Tibial nerve (tissue), 4 donors: Measurements from ENCODE around the gene BTBD9. TPM values are rescaled to one million over a fixed set of nuclear protein-coding genes. Genes with fewer than 3 reads are reported as not detected.

ENCODE experiments used
- DNase-seq, 2 donors: peaks; one replicate each; pipeline ENCODE4 v3.0.0-alpha.2; 2019; ENCODE audit warnings: low spot score in 2 of 2
- H3K27ac ChIP-seq, 4 donors: fragments of 200-600 bp; sonication (generic) in 3 of 4; one replicate each; pipeline ENCODE4 v1.5.1; 2017 to 2019; ENCODE audit warnings: mild to moderate bottlenecking in 1 of 4
- H3K27me3 ChIP-seq, 2 donors: fragments of 200-600 bp; sonication (generic) in 1 of 2; one replicate each; pipeline versions ENCODE4 v1.5.1 to v1.6.0; 2017 to 2019
- H3K36me3 ChIP-seq, 3 donors: fragments of 200-600 bp; sonication (generic); one replicate each; pipeline ENCODE4 v1.5.1; 2018 to 2019
- H3K4me1 ChIP-seq, 4 donors: fragments of 200-600 bp; sonication (generic) in 3 of 4; one replicate each; pipeline ENCODE4 v1.5.1; 2017 to 2019
- H3K4me3 ChIP-seq, 4 donors: fragments of 200-600 bp; sonication (generic) in 3 of 4; one replicate each; pipeline ENCODE4 v1.5.1; 2017 to 2019; ENCODE audit warnings: mild to moderate bottlenecking in 1 of 4, moderate library complexity in 1 of 4
- H3K9me3 ChIP-seq, 4 donors: fragments of 200-600 bp; sonication (generic) in 3 of 4; one replicate each; pipeline ENCODE4 v1.5.1; 2017 to 2019
- CTCF ChIP-seq, 5 experiments: fragments of 200-600 bp in 3 of 5; fragments of 450-650 bp in 2 of 5; sonication (generic) in 3 of 5; IDR thresholded peaks; one replicate each; pipeline ENCODE4 v1.5.1; 2016 to 2019; ENCODE audit warnings: antibody characterized with exemption in 5 of 5, mild to moderate bottlenecking in 3 of 5, moderate library complexity in 2 of 5
- EP300 ChIP-seq, 2 donors: sonication (generic); formaldehyde crosslinking; IDR thresholded peaks; one replicate each; pipeline ENCODE4 v1.6.1; 2017; ENCODE audit warnings: antibody characterized with exemption in 2 of 2, mild to moderate bottlenecking in 1 of 2
- POLR2A ChIP-seq, 2 donors: fragments of 450-650 bp; IDR thresholded peaks; one replicate each; pipeline ENCODE4 v1.6.1; 2017; ENCODE audit warnings: antibody characterized with exemption in 2 of 2, mild to moderate bottlenecking in 2 of 2, moderate library complexity in 2 of 2
- WGBS, 2 donors: methylation state at CpG; one replicate each; pipeline ENCODE4 v1.1.5; 2018; 5-methylcytosine and 5-hydroxymethylcytosine counted together
- total RNA-seq, 4 donors: library from RNA; depleted of rRNA; stranded (reverse); fragments of >200 nt; gene quantifications; one replicate each; pipeline ENCODE4 v1.1.0, GENCODE V29; 2016

The BTBD9 gene
- total RNA-seq, 4 donors from 2014 or later = 7.5 to 23.9 (median 10.7) TPM

DNA sequence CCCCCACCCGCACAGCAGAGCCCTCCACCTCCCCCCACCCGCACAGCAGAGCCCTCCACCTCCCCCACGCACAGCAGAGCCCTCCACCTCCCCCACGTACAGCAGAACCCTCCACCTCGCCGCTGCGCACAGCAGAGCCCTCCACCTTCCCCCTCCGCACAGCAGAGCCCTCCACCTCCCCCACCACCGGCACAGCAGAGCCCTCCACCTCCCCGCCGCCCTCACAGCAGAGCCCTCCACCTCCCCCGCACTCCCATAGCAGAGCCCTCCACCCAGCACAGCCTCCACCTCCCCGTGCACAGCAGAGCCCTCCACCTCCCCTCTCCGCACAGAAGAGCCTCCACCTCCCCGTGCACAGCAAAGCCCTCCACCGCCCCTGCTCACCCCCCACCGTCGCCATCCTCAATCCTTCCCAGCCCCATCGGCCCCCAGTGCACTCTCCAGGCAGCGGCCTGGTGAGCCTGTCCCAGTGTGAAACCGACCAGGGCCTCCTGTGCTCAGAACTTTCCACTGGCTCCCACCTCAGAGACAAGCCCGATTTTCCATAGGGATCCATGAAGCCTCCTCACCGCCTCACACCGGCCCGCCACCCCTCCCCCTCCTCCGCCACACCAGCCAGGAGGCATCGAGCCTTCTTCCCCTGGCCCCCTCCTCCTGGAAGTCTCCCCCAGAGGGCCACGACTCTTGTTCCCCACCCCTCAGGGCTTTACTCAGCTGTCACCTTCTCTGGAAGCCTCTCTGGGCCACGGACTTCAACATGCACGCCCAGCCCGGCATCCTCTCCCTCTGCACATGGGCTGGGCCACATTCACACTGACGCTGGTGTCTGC, 473.1 kb downstream of the BTBD9 start:
- Histone ChIP-seq H3K27me3 (no peaks in the 10 kb centered on the region), H3K4me1 (peaks cover 0 to 3% (median 0%) of the 10 kb centered on the region in 4 donors), H3K9me3 (no peaks in the 10 kb centered on the region), H3K4me3 (no peak overlapping the region), H3K27ac (no peak overlapping the region), H3K36me3 (peaks cover 0 to 8% (median 0%) of the 10 kb centered on the region in 3 donors)
- WGBS, 2 donors = 77 to 80% methylated on average over 20 to 23 of the region's 32 CpGs
- DNase-seq = no peak
- TF ChIP-seq EP300 (IDR thresholded peaks at IDR 0.05) (no peak), CTCF (IDR thresholded peaks at IDR 0.05) (no peak), POLR2A (IDR thresholded peaks at IDR 0.05) (no peak)

GRCh38 chr6:38164671-38165108, 475.0 kb downstream of the BTBD9 start:
- WGBS, 2 donors = 88 to 94% methylated on average over 14 of the region's 14 CpGs
- no peaks in the 10 kb centered on the region for H3K27me3 ChIP-seq
- H3K36me3 ChIP-seq = peaks cover 0 to 21% (median 0%) of the 10 kb centered on the region in 3 donors
- no peak overlapping the region for H3K27ac ChIP-seq
- TF ChIP-seq POLR2A (IDR thresholded peaks at IDR 0.05) (no peak), CTCF (IDR thresholded peaks at IDR 0.05) (no peak), EP300 (IDR thresholded peaks at IDR 0.05) (no peak)
- no peak overlapping the region for H3K4me3 ChIP-seq
- peaks cover 0 to 3% (median 0%) of the 10 kb centered on the region in 4 donors for H3K4me1 ChIP-seq
- no peak for DNase-seq
- peaks cover 0 to 10% (median 0%) of the 10 kb centered on the region in 4 donors for H3K9me3 ChIP-seq

DNA sequence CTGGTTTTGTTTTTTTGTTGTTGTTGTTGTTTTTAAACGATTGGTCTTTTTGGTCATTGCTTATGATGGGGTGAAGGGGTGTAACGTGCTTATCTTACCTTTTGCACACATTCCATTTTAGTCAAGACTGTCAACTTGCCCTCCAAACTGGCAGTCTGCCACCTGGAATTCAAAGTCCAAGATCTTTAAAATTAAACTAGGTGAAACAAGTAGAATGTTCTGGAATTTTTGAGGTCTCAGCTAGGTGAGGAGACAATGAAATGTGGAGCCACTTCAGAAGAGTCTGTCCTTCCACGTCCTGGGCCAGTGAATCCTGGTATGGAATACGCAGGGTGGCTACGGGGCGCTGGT, 475.6 kb downstream of the BTBD9 start:
- H3K27ac ChIP-seq = no peak overlapping the region
- no peaks in the 10 kb centered on the region for H3K27me3 ChIP-seq
- no peak for DNase-seq
- no peak for TF ChIP-seq POLR2A (IDR thresholded peaks at IDR 0.05)
- TF ChIP-seq CTCF (IDR thresholded peaks at IDR 0.05) = no peak
- TF ChIP-seq EP300 (IDR thresholded peaks at IDR 0.05) = no peak
- H3K9me3 ChIP-seq = peaks cover 0 to 10% (median 0%) of the 10 kb centered on the region in 4 donors
- peaks cover 0 to 3% (median 0%) of the 10 kb centered on the region in 4 donors for H3K4me1 ChIP-seq
- WGBS, 2 donors = 90 to 92% methylated on average over 6 of the region's 6 CpGs
- H3K4me3 ChIP-seq = no peak overlapping the region
- H3K36me3 ChIP-seq = peaks cover 0 to 27% (median 0%) of the 10 kb centered on the region in 3 donors

GRCh38 chr6:38163186-38164130, 476.3 kb downstream of the BTBD9 start:
- peaks cover 0 to 3% (median 0%) of the 10 kb centered on the region in 4 donors for H3K4me1 ChIP-seq
- peaks cover 0 to 10% (median 0%) of the 10 kb centered on the region in 4 donors for H3K9me3 ChIP-seq
- TF ChIP-seq POLR2A (IDR thresholded peaks at IDR 0.05) (no peak), CTCF (IDR thresholded peaks at IDR 0.05) (no peak), EP300 (IDR thresholded peaks at IDR 0.05) (no peak)
- WGBS, 2 donors = 79 to 82% methylated on average over 29 of the region's 29 CpGs
- H3K27me3 ChIP-seq = no peaks in the 10 kb centered on the region
- no peak overlapping the region for H3K4me3 ChIP-seq
- peaks cover 0 to 32% (median 0%) of the 10 kb centered on the region in 3 donors for H3K36me3 ChIP-seq
- DNase-seq = no peak
- no peak overlapping the region for H3K27ac ChIP-seq
